Measurements from ENCODE around the gene CELF5. TPM values are rescaled to one million over a fixed set of nuclear protein-coding genes. Genes with fewer than 3 reads are reported as not detected.

The CELF5 gene
- total and polyA plus RNA-seq, 9 of the 15 experiments (the other 6 are each of a cell fraction or from before 2014, with no cell fraction given) = 0.01 to 0.56 (median 0.22) TPM

GRCh38 chr19:3336680-3337523 lies 112.4 kb downstream of the CELF5 start (continued):
- TF ChIP-seq MBD1 (CRISPR knock-in tag; IDR thresholded peaks at IDR 0.05) (no peak), NUFIP1 (IDR thresholded peaks at IDR 0.05; ENCODE audit: partially characterized antibody) (no peak), ZNF354B (CRISPR knock-in tag; IDR thresholded peaks at IDR 0.05) (no peak)

- intact Hi-C loops (cut with micrococcal nuclease) (no loop called here), in situ Hi-C loops (cut with MboI) (no loop called here)
- H2AFZ ChIP-seq (ENCODE audit: low read depth, low read length) = no peak overlapping the region
- H3K36me3 ChIP-seq (ENCODE audit: control insufficient read depth, insufficient read depth, low read length) = no peaks in the 10 kb centered on the region
- H3K4me2 ChIP-seq (ENCODE audit: insufficient read depth, low read length) = no peak overlapping the region
- ATAC-seq (no peak), DNase-seq (ENCODE audit: extremely low read depth in 1 of 4, low spot score in 3 of 4) (peak in 2 of 4 experiments; percentile 7 to 33), FAIRE-seq (no peak)
- no peak overlapping the region for H3K4me3 ChIP-seq
- WGBS (ENCODE audit: insufficient coverage, low coverage, missing lambda C conversion rate) = 43% methylated on average over 8 of the region's 12 CpGs
- no peaks in the 10 kb centered on the region for H3K9me3 ChIP-seq (replicated peaks; ENCODE audit: control insufficient read depth, insufficient read depth, low read depth, low read length)
- H3K27ac ChIP-seq (ENCODE audit: extremely low read depth, low read depth, low read length) = no peak overlapping the region
- no peaks in the 10 kb centered on the region for H3K9me1 ChIP-seq (ENCODE audit: control insufficient read depth, insufficient read depth, low read length)
- peaks cover 0 to 17% of the 10 kb centered on the region in 2 experiments; a peak in 3 of 5 replicates for H3K4me1 ChIP-seq (replicated peaks in 1 of 2; ENCODE audit: control insufficient read depth in 2 of 2, insufficient read depth in 2 of 2, low read length in 2 of 2)
- BruUV-seq (replicated peaks) = no TSS peak
- H4K20me1 ChIP-seq (replicated peaks; ENCODE audit: control insufficient read depth, insufficient read depth, low read length) = peaks cover 4% of the 10 kb centered on the region; the same call in 1 of the 2 replicates
- no peaks in the 10 kb centered on the region for H3K79me2 ChIP-seq (ENCODE audit: control insufficient read depth, insufficient read depth, low read length)
- ChIA-PET CTCF (ENCODE audit: low intra/inter-chr PET ratio) (no interaction called here), POLR2A (interaction anchor here (0.6 kb wide), 1 partner anchor 161 kb away, joined by 3 read pairs; no protein-coding TSS in a partner anchor)
- H3K27me3 ChIP-seq (ENCODE audit: control insufficient read depth in 2 of 2, insufficient read depth in 2 of 2, low read length in 2 of 2) = peaks cover 0 to 10% of the 10 kb centered on the region in 2 experiments; a peak in 3 of 5 replicates
- no peak overlapping the region for H3K9ac ChIP-seq (ENCODE audit: insufficient read depth in 1 of 2, low read depth in 2 of 2, low read length in 2 of 2)
- TF ChIP-seq ZNF707 (CRISPR knock-in tag; conservative IDR thresholded peaks at IDR 0.05) = no peak
- TF ChIP-seq, protein P1, sequence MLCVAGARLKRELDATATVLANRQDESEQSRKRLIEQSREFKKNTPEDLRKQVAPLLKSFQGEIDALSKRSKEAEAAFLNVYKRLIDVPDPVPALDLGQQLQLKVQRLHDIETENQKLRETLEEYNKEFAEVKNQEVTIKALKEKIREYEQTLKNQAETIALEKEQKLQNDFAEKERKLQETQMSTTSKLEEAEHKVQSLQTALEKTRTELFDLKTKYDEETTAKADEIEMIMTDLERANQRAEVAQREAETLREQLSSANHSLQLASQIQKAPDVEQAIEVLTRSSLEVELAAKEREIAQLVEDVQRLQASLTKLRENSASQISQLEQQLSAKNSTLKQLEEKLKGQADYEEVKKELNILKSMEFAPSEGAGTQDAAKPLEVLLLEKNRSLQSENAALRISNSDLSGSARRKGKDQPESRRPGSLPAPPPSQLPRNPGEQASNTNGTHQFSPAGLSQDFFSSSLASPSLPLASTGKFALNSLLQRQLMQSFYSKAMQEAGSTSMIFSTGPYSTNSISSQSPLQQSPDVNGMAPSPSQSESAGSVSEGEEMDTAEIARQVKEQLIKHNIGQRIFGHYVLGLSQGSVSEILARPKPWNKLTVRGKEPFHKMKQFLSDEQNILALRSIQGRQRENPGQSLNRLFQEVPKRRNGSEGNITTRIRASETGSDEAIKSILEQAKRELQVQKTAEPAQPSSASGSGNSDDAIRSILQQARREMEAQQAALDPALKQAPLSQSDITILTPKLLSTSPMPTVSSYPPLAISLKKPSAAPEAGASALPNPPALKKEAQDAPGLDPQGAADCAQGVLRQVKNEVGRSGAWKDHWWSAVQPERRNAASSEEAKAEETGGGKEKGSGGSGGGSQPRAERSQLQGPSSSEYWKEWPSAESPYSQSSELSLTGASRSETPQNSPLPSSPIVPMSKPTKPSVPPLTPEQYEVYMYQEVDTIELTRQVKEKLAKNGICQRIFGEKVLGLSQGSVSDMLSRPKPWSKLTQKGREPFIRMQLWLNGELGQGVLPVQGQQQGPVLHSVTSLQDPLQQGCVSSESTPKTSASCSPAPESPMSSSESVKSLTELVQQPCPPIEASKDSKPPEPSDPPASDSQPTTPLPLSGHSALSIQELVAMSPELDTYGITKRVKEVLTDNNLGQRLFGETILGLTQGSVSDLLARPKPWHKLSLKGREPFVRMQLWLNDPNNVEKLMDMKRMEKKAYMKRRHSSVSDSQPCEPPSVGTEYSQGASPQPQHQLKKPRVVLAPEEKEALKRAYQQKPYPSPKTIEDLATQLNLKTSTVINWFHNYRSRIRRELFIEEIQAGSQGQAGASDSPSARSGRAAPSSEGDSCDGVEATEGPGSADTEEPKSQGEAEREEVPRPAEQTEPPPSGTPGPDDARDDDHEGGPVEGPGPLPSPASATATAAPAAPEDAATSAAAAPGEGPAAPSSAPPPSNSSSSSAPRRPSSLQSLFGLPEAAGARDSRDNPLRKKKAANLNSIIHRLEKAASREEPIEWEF (CRISPR knock-in tag; IDR thresholded peaks at IDR 0.05) = no peak
- peak; percentile 76 for TF ChIP-seq ZNF384 (IDR thresholded peaks at IDR 0.05; ENCODE audit: low read depth, low read length)
- TF ChIP-seq NR2C2 (CRISPR knock-in tag; IDR thresholded peaks at IDR 0.05) = peak; percentile 95
- TF ChIP-seq NR2C2 (tag; IDR thresholded peaks at IDR 0.05) = peak; percentile 87
- TF ChIP-seq MAX (CRISPR knock-in tag; IDR thresholded peaks at IDR 0.05) = no peak
- TF ChIP-seq, protein P2, sequence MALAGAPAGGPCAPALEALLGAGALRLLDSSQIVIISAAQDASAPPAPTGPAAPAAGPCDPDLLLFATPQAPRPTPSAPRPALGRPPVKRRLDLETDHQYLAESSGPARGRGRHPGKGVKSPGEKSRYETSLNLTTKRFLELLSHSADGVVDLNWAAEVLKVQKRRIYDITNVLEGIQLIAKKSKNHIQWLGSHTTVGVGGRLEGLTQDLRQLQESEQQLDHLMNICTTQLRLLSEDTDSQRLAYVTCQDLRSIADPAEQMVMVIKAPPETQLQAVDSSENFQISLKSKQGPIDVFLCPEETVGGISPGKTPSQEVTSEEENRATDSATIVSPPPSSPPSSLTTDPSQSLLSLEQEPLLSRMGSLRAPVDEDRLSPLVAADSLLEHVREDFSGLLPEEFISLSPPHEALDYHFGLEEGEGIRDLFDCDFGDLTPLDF (CRISPR knock-in tag; IDR thresholded peaks at IDR 0.05) = no peak
Observed at GRCh38 chr19:3338541-3339181, 114.2 kb downstream of the CELF5 start.

Data from K562 (cell line).